Tibial artery (tissue), 4 donors: ENCODE results near the gene CALN1.

Source experiments
- DNase-seq, 2 donors: peaks; one replicate each; pipeline ENCODE4 v3.0.0-alpha.2; 2019
- H3K27ac ChIP-seq, 2 donors: fragments of 200-600 bp; sonication (generic) in 1 of 2; 1 replicate in 1 of 2; 2 replicates in 1 of 2; pipeline ENCODE4 v1.5.1; 2018 to 2019; ENCODE audit warnings: mild to moderate bottlenecking in 1 of 2
- H3K27me3 ChIP-seq, 2 donors: fragments of 200-600 bp; sonication (generic) in 1 of 2; one replicate each; pipeline versions ENCODE4 v1.5.1 to v1.6.0; 2016 to 2019
- H3K36me3 ChIP-seq, 3 donors: fragments of 200-600 bp; sonication (generic) in 2 of 3; one replicate each; pipeline ENCODE4 v1.5.1; 2016 to 2019; ENCODE audit warnings: mild to moderate bottlenecking in 2 of 3
- H3K4me1 ChIP-seq, 4 donors: fragments of 200-600 bp; sonication (generic) in 2 of 4; 1 replicate in 3 of 4; 2 replicates in 1 of 4; pipeline ENCODE4 v1.5.1; 2016 to 2019
- H3K4me3 ChIP-seq, 2 donors: fragments of 200-600 bp; sonication (generic) in 1 of 2; 1 replicate in 1 of 2; 2 replicates in 1 of 2; pipeline ENCODE4 v1.5.1; 2018 to 2019; ENCODE audit warnings: mild to moderate bottlenecking in 2 of 2
- H3K9me3 ChIP-seq, 3 donors: fragments of 200-600 bp; sonication (generic) in 1 of 3; one replicate each; pipeline ENCODE4 v1.5.1; 2016 to 2019
- intact Hi-C: fragments of 100-400 bp; cut with DNase I; formaldehyde crosslinking; loops from one replicate; pipeline ENCODE4 v1.15.0; 2023; ENCODE audit warnings: low total_unique reads
- TF ChIP-seq, protein P1 (sequence below), 2 experiments: fragments of 200-600 bp in 1 of 2; fragments of 450-650 bp in 1 of 2; IDR thresholded peaks; one replicate each; pipeline ENCODE4 v1.5.1; 2017 to 2019; ENCODE audit warnings: antibody characterized with exemption in 2 of 2, mild to moderate bottlenecking in 1 of 2, moderate library complexity in 1 of 2

The CALN1 gene

GRCh38 chr7:71865172-71865571, 547.0 kb downstream of the CALN1 start:
- DNase-seq: no peak
- no peaks in the 10 kb centered on the region for H3K27me3 ChIP-seq
- intact Hi-C loops: no loop called here
- H3K4me3 ChIP-seq: no peak overlapping the region
- no peaks in the 10 kb centered on the region for H3K9me3 ChIP-seq
- H3K36me3 ChIP-seq: no peaks in the 10 kb centered on the region
- no peaks in the 10 kb centered on the region for H3K4me1 ChIP-seq
- H3K27ac ChIP-seq: no peak overlapping the region
- TF ChIP-seq, protein P1, sequence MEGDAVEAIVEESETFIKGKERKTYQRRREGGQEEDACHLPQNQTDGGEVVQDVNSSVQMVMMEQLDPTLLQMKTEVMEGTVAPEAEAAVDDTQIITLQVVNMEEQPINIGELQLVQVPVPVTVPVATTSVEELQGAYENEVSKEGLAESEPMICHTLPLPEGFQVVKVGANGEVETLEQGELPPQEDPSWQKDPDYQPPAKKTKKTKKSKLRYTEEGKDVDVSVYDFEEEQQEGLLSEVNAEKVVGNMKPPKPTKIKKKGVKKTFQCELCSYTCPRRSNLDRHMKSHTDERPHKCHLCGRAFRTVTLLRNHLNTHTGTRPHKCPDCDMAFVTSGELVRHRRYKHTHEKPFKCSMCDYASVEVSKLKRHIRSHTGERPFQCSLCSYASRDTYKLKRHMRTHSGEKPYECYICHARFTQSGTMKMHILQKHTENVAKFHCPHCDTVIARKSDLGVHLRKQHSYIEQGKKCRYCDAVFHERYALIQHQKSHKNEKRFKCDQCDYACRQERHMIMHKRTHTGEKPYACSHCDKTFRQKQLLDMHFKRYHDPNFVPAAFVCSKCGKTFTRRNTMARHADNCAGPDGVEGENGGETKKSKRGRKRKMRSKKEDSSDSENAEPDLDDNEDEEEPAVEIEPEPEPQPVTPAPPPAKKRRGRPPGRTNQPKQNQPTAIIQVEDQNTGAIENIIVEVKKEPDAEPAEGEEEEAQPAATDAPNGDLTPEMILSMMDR (IDR thresholded peaks at IDR 0.05): no peak

DNA sequence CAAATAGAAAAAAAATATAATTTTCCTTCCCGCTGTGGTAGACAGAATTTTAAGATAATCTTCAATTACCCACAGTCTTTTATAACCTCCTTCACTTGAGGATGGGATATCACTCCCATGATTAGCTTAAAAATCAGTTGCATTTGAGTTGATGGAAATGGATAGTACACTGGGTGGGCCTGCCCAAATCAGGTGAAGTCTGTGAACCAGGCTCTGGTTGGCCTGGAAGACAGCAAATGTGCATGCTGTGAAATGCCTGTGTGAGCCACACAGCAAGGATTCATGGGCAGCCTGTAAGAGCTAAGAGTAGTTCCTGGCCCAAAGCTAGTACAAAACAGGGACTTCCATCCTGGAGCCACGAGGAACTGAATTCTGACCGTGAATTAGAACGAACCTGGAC, 548.0 kb downstream of the CALN1 start:
- Histone ChIP-seq H3K27ac (no peak overlapping the region), H3K27me3 (no peaks in the 10 kb centered on the region), H3K9me3 (no peaks in the 10 kb centered on the region), H3K4me1 (no peaks in the 10 kb centered on the region), H3K4me3 (no peak overlapping the region), H3K36me3 (no peaks in the 10 kb centered on the region)
- DNase-seq: no peak
- TF ChIP-seq, protein P1 (IDR thresholded peaks at IDR 0.05): no peak
- intact Hi-C loops: no loop called here

DNA sequence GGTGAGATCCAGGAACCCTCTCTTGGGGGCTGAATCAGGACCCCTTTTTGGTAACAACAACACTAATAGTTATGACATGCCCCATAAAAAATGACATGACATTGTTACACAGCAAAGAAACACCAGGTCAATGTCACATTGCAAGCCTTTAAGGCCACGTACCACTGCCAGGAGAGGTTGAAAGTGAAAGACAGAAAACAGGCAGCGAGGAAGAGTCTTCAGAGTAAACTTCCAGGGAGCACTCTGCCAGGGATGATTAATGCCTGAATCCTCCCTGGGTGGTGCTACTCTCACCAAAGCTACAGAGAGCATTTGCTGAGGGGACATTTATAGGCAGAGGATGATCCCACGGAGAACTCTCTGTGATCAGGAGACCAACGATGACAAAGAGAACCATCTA, 551.6 kb downstream of the CALN1 start:
- H3K4me3 ChIP-seq: no peak overlapping the region

DNA sequence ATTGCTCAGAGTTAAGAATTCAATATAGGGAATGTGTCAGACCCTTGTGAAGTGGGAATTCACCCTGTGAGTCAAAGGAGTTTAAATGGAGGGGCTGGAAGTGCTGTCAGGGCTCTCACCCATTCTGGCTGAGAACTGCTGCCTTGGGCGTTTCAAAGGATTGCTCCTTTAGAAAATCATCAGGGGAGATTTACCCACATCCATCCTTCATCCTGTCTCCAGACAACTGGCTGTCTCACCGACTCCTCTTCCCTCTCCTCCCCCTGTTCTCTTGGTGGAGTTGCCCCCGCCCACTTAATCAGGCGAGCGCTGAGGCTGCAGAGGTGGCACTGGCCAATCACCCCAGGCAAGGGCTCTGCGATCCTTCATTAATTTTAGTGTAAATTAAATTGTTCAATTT, 554.8 kb downstream of the CALN1 start:
- Histone ChIP-seq H3K36me3 (no peaks in the 10 kb centered on the region), H3K9me3 (no peaks in the 10 kb centered on the region), H3K27me3 (no peaks in the 10 kb centered on the region), H3K4me3 (no peak overlapping the region), H3K4me1 (no peaks in the 10 kb centered on the region), H3K27ac (no peak overlapping the region)
- intact Hi-C loops: no loop called here
- TF ChIP-seq, protein P1 (IDR thresholded peaks at IDR 0.05): no peak
- DNase-seq: no peak

More for the DNA sequence above, 551.6 kb downstream of the CALN1 start:
- Histone ChIP-seq H3K9me3 (no peaks in the 10 kb centered on the region), H3K36me3 (no peaks in the 10 kb centered on the region), H3K4me1 (no peaks in the 10 kb centered on the region), H3K27me3 (no peaks in the 10 kb centered on the region), H3K27ac (no peak overlapping the region)
- DNase-seq: no peak
- intact Hi-C loops: no loop called here
- TF ChIP-seq, protein P1 (IDR thresholded peaks at IDR 0.05): no peak

GRCh38 chr7:71854546-71855397, 557.4 kb downstream of the CALN1 start:
- H3K36me3 ChIP-seq: no peaks in the 10 kb centered on the region
- no peak overlapping the region for H3K4me3 ChIP-seq

More at GRCh38 chr7:71854546-71855397, 557.4 kb downstream of the CALN1 start:
- DNase-seq: no peak
- Histone ChIP-seq H3K4me1 (no peaks in the 10 kb centered on the region), H3K27me3 (no peaks in the 10 kb centered on the region), H3K9me3 (no peaks in the 10 kb centered on the region), H3K27ac (no peak overlapping the region)
- intact Hi-C loops: no loop called here
- TF ChIP-seq, protein P1 (IDR thresholded peaks at IDR 0.05): no peak
